ENCODE measurements around the gene GSK3A.

DNA sequence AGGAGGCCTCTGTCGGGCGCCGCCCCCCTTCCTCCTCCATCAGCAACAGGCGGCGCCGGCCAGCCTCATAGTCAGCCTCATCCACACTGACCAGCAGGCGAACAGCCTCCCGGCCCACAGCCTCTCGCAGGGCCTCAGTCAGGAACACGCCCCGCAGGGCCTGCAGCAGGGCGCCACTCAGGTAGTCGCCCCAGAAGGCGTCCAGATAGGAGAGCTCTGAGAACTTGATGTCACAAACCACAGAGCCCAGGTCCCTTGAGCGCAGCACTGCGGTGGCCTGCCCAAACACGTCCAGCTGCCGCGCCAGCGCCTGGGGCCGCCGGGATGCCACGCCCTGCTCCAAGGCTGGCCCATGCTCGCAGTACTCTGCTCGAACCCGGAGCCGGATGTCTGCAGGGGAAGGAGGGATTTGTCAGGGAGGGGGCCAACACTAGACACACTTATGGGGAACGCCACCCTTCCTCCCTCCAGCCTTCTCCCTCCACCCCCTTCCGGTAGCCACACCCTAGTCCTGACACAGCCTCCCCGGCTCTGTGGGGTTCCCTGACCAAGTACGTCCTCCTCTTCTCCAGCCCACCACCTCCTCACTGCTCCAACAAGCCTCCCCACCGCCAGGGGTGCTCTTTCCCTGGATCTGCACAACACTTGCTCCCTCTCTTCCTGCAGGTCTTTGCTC is 42.8 kb downstream of the GSK3A start:
- no peak for TF ChIP-seq SUZ12 (IDR thresholded peaks at IDR 0.05)
- TF ChIP-seq HDGF (IDR thresholded peaks at IDR 0.05; ENCODE audit: borderline replicate concordance) = no peak
- TF ChIP-seq ZNF384 (IDR thresholded peaks at IDR 0.05) = no peak
- no peak for TF ChIP-seq TARDBP (IDR thresholded peaks at IDR 0.05)
- TF ChIP-seq SP1 (IDR thresholded peaks at IDR 0.05) = no peak
- TF ChIP-seq ELF4 (IDR thresholded peaks at IDR 0.05) = no peak
